Measurements from ENCODE around the gene MSMB. TPM values are rescaled to one million over a fixed set of nuclear protein-coding genes. Genes with fewer than 3 reads are reported as not detected.
"Not testable (repeated sequence)": the region's sequence is repeated elsewhere in the genome, so short reads cannot be mapped to it uniquely, and the experiment has no call there.

The MSMB gene, protein sequence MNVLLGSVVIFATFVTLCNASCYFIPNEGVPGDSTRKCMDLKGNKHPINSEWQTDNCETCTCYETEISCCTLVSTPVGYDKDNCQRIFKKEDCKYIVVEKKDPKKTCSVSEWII
- not detected in 2 replicates for total RNA-seq (2014; rRNA removed; shearing (Covaris generic))

DNA sequence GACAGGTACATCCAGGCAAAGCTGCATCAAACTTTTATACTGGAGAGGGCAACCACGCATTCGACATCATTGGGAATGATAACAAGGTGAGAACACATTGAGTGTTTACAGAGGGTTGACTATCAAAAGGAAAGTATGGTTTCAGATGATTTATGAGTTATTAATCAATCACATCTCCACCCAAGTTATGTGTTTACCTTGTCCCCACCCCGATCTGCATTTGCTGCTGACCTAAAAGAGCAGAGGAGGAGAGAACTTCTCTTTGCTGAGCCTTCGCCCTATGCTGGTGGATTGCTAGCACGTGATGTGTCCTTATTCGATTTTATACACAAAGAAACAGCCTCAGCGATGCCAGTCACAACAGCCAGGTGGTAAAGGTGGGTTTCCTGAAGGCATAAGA is at the start of gene MSMB:
MSMB (minus strand) TSS at position 9 of the 400 bp plus-strand sequence. CDS start 32 bp downstream, outside the sequence.
- DNase-seq (ENCODE audit: low read depth) = no peak

DNA sequence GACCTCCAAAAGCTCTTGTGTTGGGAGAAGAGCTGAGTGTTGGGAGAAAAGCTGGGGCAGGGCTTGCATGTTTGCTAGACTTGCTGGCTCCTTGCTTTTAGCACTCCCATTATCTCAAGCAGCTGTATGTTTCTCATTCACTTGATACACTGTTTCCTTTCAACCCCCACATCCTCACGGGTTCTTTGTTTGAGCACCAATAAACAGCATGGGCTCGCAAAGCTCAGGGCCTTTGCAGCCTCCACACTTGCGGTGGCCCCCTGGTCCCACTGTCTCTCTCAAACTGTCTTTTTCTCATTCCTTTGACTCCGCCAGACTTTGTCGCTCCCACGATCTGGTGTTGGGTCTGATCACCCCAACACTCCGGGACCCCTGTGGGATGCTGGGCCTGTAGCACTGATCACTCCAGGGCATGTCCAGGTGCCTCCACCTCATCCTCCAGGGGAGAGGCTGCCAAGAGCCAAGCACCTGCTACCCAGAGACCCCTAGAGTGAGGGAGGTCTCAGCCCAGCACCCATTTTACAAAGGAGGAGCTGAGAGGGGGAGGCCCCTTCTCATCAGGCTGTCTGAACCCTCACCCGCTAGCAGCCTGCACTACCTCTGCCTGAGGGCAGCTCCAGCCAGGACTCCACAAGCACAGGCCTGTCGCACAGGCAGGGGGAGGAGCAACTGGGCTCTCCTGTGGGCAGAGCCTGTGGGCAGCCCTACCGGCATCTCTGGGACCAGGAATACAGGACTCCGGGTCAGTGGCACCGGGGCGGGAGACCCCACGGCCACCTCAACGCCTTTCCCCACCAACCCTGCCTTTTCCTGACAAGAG is 49.1 kb upstream of the MSMB start:
- DNase-seq (ENCODE audit: low read depth) = no peak

DNA sequence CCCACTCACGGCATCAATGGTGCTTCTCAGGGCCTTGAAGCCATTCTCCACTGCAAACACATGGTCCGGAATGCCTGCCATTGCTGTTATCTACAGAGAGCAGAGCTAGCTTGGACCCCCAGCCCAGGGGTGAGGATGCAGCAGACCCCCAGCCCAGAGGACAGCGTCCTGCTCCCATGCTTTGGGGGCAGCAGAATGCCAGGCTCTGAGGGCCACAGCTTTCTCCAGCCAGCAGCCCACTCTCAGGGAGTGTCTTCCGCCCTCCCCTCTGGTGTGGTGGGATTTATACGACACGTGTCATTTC is 48.1 kb upstream of the MSMB start:
- no peak for DNase-seq (ENCODE audit: low read depth)

DNA sequence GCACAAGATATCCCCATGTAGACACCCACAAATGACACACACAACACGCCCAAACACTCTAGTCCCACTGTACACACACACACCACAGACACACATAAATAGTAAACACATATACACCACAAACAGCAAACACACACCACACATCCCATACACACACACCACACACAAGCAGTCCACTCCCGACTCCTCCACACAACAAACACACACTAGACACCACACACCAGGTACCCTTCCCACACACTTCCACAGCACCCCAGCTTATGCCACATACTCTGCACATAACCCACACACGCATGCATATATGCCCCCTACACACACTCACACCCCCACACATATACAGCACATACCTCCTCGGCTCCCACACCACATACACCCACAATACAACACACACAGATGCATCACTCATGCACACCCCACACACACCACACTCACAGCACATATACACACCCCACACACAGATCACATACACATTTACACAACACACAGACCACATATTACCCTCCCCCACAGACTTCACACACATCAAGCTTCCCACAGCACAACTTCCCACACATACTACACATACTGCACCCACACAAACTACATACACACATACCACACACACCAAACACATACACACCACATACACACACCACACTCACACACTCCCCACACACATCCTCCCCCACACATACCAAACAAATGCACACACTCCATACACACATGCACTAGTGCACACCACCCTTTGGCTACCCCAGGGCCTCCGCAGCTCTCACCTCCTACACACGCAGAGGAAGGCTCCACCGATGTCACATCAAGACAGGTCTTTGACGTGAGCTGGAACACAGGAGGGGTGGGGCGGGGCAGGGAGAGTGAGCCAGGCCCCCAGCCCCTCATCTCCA is 47.5 kb upstream of the MSMB start:
- DNase-seq (ENCODE audit: low read depth) = not testable (repeated sequence)

DNA sequence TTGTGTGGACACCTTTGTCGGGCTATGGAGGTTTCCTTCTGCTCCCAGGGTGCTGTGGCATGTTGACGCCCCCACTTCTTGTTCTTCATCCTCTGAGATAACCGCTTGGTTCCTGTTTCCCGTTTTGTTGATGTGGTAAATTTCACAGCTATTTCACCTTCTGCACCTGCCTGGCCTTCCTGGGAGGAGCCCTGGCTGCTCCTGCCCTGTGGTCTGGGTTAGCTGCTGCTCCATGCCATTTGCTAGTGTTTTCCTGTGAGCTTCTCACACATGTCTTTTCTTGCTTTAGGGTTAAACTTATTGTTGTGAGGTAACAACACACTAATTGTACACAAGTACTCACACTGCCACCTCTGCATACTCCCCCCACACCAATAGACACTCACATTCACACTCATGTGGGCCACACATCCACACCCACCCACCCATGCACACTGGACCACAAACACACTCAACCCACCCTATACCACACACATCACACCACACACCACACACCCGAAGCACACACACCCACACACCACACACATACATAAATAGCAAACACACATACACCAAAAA is 46.5 kb upstream of the MSMB start:
- DNase-seq (ENCODE audit: low read depth) = no peak

DNA sequence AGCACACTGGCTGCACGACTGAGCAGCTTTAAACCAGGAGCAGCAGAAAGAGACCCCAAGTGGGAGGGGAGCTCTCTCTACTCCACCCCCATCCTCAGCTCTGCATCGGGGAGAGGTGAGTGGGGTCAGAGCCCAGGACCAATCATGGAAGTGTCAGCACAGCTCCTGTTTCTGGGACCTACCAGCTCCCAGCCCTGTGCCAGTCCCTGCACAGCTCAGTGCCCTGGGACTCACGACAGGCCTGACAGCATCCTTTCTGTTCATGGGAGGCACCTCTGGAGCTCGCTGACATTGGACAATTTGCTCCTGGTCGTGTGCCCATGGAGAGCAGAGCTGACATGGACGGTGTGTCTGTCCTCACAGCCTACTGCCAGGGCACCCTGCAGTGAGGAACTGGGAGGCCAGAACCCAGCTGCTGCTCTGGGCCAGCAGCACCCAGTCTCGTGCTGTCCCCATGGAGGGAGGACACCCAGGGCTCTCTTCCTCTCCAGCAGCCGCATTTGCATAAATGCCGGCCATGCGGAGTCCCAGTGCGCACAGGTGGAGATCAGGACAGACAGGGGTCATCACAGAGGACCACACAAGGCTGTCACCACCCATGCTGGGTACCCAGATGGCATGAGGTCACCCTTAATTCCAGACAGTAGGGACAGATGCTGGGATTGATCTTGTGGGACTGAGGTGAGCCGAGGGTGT is 45.9 kb upstream of the MSMB start:
- no peak for DNase-seq (ENCODE audit: low read depth)

DNA sequence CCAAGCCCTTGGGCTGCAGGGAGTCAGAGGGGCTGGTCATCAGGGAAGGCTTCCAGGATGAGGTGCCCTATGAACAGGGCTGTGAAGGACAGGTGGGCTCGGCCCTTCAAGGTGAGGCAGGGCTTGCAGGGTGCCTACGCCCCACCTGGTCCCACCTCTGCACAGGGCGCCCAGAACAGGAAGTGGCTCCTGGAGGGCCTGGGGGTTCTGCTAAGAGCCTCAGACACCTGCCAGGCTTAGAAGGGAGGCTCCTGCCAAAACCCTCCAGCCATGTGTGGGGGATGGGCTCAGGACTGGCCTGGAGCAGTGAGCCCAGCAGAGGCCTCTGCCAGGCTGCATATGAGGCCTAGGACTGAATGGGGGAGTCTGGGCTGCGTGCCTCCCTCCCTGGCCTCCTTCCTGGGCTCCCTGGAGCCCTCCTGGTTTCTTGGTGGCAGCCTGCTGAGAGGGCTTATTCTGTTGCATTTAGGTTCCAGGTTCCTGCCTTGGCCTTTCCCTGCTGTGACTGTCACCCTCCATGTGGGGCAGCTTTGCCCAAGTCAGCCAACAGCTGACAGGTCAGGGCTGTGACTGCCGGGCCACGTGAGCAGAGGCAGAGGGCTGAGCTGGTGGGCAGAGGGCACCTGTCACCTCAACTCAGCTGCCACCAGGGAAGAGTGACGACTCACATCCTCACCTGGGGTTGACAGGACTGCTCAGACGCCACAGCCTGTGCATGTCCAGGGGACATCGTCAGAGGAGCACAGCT is 45.2 kb upstream of the MSMB start:
- no peak for DNase-seq (ENCODE audit: low read depth)

DNA sequence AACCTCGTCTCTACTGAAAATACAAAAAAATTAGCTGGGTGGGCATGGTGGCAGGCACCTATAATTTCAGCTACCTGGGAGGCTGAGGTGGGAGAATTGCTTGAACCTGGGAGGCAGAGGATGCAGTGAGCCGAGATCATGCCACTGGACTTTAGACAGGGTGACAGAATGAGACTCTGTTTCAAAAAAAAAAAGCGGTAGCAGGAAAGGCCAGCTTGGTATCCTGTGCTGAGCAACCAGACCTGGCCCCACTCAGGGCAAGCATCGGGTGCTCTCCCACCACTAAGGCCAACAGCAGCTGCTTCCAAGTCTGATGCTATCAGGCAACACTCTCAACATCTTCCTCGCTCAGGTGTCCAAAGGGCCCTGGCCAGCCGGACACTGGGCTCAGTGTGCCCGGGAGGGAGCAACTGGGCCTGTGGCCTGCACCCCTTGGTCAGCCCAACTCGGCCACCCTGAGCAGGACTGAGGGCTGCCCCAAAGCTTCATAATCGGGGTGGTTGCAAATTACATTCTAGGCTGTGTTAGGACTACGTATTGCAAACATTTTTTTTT is 44.3 kb upstream of the MSMB start:
- no peak for DNase-seq (ENCODE audit: low read depth)

DNA sequence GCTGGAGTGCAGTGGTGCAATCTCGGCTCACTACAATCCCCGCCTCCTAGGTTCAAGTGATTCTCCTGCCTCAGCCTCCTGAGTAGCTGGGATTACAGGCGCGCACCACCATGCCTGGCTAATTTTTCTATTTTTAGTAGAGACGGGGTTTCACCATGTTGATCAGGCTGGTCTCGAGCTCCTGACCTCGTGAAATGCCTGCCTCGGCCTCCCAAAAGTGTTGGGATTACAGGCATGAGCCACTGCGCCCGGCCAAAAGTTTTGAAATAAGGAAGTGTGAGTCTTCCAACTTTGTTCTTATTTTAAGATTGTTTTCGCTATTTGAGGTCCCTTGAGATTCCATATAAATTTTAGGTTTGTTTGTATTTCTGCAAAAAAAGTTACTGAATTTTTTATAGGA is 41.3 kb upstream of the MSMB start:
- DNase-seq (ENCODE audit: low read depth) = not testable (repeated sequence)

DNA sequence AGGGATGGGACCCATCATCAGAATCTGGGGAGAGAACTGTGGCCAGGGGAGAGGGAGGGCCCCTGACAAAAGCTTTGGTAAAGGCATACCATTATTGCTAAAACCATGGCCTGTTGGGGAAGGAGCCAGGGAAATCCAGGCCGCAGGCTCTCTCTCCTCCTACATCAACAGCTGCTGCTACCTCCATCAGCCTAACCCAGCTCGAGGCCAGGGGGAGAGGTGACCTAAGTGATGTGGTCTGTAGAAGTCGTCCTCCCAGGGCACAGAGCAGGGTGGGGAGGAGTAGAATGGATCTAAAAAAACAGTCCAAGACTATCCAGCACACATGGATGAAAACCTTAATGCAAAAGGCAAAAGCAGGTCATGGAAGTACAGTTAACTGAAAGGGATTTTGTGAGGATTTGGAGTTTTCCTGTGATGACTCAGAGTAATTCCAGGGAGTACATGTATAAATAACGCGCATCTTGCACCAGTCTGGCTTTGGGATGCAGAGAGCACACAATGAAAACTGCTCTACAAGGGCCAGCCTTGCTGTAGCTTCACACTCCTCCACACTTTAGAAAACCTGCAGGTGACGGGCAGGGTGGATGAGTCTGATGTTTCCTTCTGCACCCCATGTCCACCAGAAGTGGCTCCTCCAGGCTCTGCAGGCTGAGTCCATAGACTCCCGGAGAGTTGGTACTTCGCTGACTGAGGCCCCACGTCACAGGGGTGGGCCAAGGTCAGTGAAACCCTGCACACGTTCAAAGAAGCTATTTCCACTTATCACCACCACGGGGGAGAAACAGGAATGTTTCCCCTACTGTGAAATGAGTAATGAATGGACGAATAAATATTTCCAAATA is 38.5 kb upstream of the MSMB start:
- DNase-seq (ENCODE audit: low read depth) = no peak

DNA sequence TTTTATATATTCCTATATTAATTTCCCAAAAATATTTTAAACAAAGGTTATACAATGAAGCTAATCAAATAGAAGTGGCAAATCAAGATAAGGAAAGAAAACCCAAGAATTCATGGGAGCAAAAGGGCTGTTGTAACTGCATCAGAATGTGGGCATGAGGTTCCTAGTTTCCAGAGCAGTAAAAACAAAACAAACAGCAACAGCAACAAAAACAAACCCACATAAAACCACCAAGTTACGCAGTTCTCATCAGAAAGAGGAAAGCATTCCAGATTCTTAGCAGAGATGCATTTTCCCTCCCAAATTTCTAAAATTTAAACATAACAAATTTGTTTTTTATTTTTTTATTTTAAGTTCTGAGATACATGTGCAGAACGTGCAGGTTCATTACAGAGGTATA is 34.8 kb upstream of the MSMB start:
- no peak for DNase-seq (ENCODE audit: low read depth)

DNA sequence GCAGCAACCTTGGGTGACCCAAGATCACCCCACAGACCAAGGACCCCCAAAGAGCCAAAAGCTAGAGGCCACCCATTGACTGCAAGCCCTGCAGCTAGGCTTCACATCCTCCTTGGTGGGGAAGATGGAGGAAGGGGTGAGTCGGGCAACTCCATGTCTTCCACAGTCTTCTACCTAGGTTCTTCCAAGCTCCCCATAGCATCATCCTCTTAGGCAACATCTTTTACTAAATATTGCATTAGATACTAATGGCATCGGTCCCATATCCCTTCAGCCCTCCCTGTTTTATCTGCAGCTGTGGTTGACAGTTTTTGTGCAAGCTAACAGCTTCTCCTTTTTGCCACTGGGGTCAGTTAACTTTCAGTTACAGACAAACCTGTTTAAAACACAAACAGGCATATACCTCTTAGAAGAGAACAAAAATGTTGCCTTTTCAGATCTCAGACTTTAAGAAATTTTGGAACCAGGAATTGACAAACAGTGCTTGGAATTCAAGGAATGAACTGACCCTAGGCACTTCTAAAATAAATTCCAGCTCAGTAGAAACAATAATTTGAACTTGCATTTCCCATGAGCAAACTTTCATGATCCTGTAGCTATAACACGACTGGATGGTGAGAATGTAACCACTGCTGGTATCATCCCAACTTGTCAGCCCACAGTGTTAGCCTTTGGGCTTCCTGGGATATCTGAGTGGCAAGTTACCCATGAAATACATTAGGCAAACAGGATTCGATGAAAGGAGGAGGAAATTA is 33.9 kb upstream of the MSMB start:
- DNase-seq (ENCODE audit: low read depth) = no peak

DNA sequence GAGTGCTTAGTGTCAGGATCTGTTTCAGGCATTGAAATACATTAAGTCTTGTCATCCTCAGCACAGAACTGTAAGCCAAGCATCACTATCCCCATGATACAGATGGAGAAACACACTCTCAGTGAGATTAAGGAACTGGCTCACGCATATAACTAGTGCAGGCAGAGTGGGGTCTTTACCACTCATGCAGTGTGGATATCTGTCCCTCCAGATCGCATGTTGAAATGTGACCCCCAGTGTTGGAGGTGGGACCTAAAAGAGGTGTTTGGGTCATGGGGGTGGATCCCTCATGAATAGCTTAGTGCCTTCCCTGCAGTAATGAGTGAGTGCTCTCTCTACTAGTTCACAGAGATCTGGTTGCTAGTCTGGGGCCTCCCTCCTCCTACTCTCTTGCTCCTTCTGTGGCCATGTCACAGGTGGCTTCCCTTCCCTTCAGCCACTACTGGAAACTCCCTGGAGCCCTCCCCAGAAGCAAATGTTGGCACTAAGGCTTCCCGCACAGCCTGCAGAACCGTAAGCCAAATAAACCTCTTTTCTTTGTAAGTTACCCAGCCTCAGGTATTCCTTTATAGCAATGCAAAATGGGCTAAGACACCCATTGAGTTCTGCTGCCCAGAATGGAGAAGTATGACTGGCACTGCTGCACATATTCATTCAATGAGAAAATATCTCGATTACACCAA is 31.8 kb upstream of the MSMB start:
- no peak for DNase-seq (ENCODE audit: low read depth)

DNA sequence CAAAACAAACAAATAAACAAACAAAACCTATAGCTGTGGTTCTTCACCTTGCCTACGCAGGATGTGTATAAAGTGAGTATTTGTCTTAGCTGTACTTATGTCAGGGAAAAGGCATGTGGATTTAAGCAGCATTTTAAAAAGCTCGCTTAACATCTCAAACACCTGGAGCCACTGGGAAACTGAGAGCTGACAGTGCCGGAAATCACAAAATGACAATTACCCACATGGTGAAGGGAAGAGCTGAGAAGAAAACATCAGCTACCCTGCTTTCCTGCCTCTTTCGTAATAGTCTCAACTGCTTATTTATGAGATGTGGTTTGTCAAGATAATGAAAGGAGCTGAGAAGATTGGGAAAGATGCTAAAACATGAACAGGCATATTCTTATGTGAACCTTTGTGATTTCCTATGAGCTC is 31.1 kb upstream of the MSMB start:
- DNase-seq (ENCODE audit: low read depth) = no peak

DNA sequence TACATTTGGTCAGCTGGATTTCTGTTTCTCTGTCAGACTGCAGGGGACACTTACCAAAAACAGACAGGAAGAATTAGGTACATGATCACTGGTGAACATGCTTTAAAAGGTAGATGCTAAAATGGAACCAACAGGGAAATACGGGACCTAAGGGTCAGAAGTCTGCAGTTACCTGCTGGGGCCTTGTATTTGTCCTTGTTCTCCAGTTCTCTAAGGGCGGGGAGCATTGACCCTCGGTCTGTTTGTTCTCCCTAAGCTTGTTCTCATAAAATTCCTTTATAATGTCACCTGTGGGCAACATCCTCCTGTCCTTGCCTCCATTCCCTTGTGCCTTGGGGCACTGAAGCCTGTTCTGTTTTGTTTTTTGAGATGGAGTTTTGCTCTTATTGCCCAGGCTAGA is 29.8 kb upstream of the MSMB start:
- no peak for DNase-seq (ENCODE audit: low read depth)

DNA sequence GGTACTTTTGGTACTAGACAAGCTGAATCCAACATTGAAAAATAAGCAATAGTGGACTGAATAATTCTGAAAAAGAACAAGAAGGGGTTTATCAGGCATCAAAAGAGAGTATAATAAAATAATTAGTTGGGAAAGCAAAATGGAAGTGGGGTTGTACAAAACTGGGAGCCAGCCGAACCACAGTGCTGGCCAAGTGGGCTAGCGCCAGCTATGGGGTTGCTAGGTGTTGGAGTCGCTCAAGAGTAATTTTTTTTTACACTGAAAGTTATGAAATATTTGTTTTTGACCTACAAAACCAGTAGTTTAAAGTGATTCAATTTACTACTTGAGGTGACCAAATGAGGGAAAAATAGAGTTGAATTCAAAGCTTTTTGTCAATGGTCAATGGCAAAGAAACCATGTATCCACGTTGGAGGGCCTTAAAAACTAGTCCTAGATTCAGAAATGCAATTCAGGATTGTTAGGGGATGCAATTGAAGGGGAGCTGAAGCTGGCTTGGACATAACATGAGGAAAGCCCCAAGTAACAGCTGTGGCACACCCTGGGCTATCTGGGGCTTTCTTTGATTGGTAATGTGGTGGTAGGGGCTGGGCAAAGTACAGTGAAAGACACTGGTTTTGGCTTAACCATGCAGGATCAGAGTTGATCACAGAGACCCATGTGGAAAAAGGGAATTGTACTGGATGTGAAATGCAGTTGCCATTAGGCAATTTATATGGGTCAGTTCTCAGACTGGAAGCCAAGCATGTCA is 28.3 kb upstream of the MSMB start:
- no peak for DNase-seq (ENCODE audit: low read depth)

DNA sequence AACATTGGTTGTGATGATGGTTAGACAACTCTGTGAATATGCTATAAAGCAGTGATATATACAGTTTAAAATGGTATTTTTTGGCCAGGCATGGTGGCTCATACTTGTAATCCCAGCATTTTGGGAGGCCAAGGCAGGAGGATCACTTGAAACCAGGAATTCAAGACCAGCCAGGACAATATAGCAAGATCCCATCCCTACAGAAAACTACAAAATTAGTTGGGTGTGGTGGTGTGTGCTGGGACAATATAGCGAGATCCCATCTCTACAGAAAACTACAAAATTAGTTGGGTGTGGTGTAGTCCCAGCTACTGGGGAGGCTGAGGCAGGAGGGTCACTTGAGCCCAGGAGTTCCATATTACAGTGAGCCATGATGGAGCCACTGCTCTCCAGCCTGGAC is 27.5 kb upstream of the MSMB start:
- DNase-seq (ENCODE audit: low read depth) = no peak

DNA sequence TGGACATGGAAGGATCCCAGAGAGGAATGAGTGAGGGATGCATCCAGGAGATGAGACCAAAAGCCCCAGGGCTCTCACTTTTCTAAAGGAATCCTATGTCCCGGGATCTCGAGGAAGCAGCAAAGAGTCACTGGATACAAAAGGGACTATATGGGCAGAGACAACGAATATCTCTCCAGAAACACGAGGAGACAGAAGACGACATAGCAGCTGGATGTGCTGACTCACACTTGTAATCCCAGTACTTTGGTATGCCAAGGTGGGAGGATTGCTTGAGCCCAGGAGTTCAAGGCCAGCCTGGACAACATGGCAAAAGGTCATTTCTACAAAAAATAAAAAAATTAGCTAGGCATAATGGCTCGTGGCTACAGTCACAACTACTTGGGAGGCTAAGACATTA is 24.7 kb upstream of the MSMB start:
- no peak for DNase-seq (ENCODE audit: low read depth)
